A549 treated with DMSO at 1 μM for 4 hours (cell line): ENCODE results near the gene RPL27A. TPM values are rescaled to one million over a fixed set of nuclear protein-coding genes. Genes with fewer than 3 reads are reported as not detected.

Experiments used
- total RNA-seq: library from RNA; stranded (reverse); fragments of 200-300 nt; extraction: Qiagen RNA extraction; gene quantifications from 5 replicates; pipeline ENCODE4 v1.2.3, GENCODE V29; 2022; ENCODE audit warnings: low read depth

RPL27A gene
- total RNA-seq: 2,489 to 2,645 TPM (median 2,591 TPM) in 5 replicates

GRCh38 chr11:8682303-8683114 lies at the start of gene RPL27A, which contains the start of gene TRIM66:
Gene RPL27A (plus strand): TSS chr11:8682792. CDS start chr11:8682814, 22 bp downstream.
Gene TRIM66 (minus strand): TSS chr11:8682665. CDS start chr11:8672274, 10,391 bp downstream.

Other genes with a start within 250 kb of the RPL27A start
- 3.2 to 4.7 TPM (median 3.6 TPM) in 5 replicates for gene STK33, start 88.6 kb upstream of the RPL27A start, total RNA-seq
- 1.6 to 2.8 TPM (median 2.3 TPM) in 5 replicates for gene TRIM66, start 127 bp upstream of the RPL27A start, total RNA-seq
- 41.4 to 50.2 TPM (median 44.0 TPM) in 5 replicates for gene AKIP1, start 228.4 kb downstream of the RPL27A start, total RNA-seq